Neural cell (in vitro differentiated cells): ENCODE data around the gene ITGB1. TPM values are rescaled to one million over a fixed set of nuclear protein-coding genes. Genes with fewer than 3 reads are reported as not detected.

Experiments
- H2AFZ ChIP-seq: fragments of 200-600, 300-800 bp; sonication (generic), shearing (Covaris generic); 2 replicates; pipeline ENCODE4 v1.6.0; 2014; ENCODE audit warnings: low read depth, mild to moderate bottlenecking, antibody characterized with exemption, low read length, moderate library complexity
- H3F3A ChIP-seq: fragments of 200-600 bp; shearing (Covaris generic); 2 replicates; pipeline ENCODE4 v1.6.1; 2016; ENCODE audit warnings: mild to moderate bottlenecking, moderate library complexity, mixed read lengths, antibody characterized with exemption, low read length; ENCODE audit not compliant: insufficient read depth, poor library complexity, severe bottlenecking
- H3K27ac ChIP-seq: fragments of 200-600, 300-800 bp; sonication (generic), shearing (Covaris generic); 2 replicates; pipeline ENCODE4 v1.5.1; 2014; ENCODE audit warnings: mild to moderate bottlenecking, low read length, moderate library complexity
- H3K27me3 ChIP-seq: fragments of 300-800, 200-600 bp; sonication (generic), shearing (Covaris generic); 2 replicates; pipeline ENCODE4 v1.6.0; 2014; ENCODE audit warnings: mild to moderate bottlenecking, low read depth, low read length, moderate library complexity; ENCODE audit not compliant: insufficient read depth
- H3K36me3 ChIP-seq: fragments of 300-800, 200-600 bp; sonication (generic), shearing (Covaris generic); 2 replicates; pipeline ENCODE4 v1.5.1; 2014; ENCODE audit warnings: mild to moderate bottlenecking, antibody characterized with exemption, low read length, moderate library complexity; ENCODE audit not compliant: insufficient read depth
- H3K4me2 ChIP-seq: fragments of 300-800, 200-600 bp; sonication (generic), shearing (Covaris generic); 2 replicates; pipeline ENCODE4 v1.6.0; 2014; ENCODE audit warnings: mild to moderate bottlenecking, low read length
- H3K4me3 ChIP-seq: fragments of 300-800, 200-600 bp; sonication (generic), shearing (Covaris generic); 2 replicates; pipeline ENCODE4 v1.5.1; 2014; ENCODE audit warnings: mild to moderate bottlenecking, low read length, moderate library complexity
- H3K79me2 ChIP-seq: fragments of 200-600 bp; shearing (Covaris generic); replicated peaks from 2 replicates; pipeline ENCODE4 v1.6.0; 2014; ENCODE audit warnings: mild to moderate bottlenecking, low read length, moderate library complexity; ENCODE audit not compliant: insufficient read depth
- H3K9ac ChIP-seq: fragments of 300-800, 200-600 bp; sonication (generic), shearing (Covaris generic); 2 replicates; pipeline ENCODE4 v1.6.1; 2016; ENCODE audit warnings: mild to moderate bottlenecking, low read length, mixed read lengths
- H3K9me2 ChIP-seq: fragments of 200-600 bp; shearing (Covaris generic); 2 replicates; pipeline ENCODE4 v1.6.1; 2016; ENCODE audit warnings: mild to moderate bottlenecking, low read length, mixed read lengths; ENCODE audit not compliant: insufficient read depth
- H3K9me3 ChIP-seq: fragments of 200-600, 300-800 bp; sonication (generic), shearing (Covaris generic); 2 replicates; pipeline ENCODE4 v1.6.1; 2016; ENCODE audit warnings: mild to moderate bottlenecking, mixed run types, low read length, moderate library complexity, mixed read lengths
- H4K20me1 ChIP-seq: fragments of 200-600 bp; shearing (Covaris generic); 2 replicates; pipeline ENCODE4 v1.6.1; 2016; ENCODE audit warnings: mild to moderate bottlenecking, mixed run types; ENCODE audit not compliant: insufficient read depth
- EP300 ChIP-seq: fragments of 450-650 bp; conservative IDR thresholded peaks from 2 replicates; pipeline ENCODE4 v1.6.1; 2014; ENCODE audit warnings: antibody characterized with exemption, mild to moderate bottlenecking, moderate library complexity; ENCODE audit not compliant: poor library complexity, severe bottlenecking
- EZH2 ChIP-seq: fragments of 200-600, 300-800 bp; shearing (Covaris generic), sonication (generic); IDR thresholded peaks from 2 replicates; pipeline ENCODE4 v1.6.1; 2014; ENCODE audit warnings: antibody characterized with exemption, low read length, borderline replicate concordance, mild to moderate bottlenecking; ENCODE audit not compliant: insufficient read depth, poor library complexity, severe bottlenecking
- MXI1 ChIP-seq: fragments of 450-650 bp; conservative IDR thresholded peaks from 2 replicates; pipeline ENCODE4 v1.6.1; 2014; ENCODE audit warnings: antibody characterized with exemption, mild to moderate bottlenecking; ENCODE audit not compliant: poor library complexity, severe bottlenecking
- POLR2AphosphoS5 ChIP-seq: IDR thresholded peaks from 2 replicates; pipeline ENCODE4 v1.6.1; 2012
- RAD21 ChIP-seq: fragments of 450-650 bp; conservative IDR thresholded peaks from 2 replicates; pipeline ENCODE4 v1.6.1; 2014; ENCODE audit warnings: antibody characterized with exemption, mild to moderate bottlenecking, moderate library complexity
- SMC3 ChIP-seq: fragments of 450-650 bp; conservative IDR thresholded peaks from 2 replicates; pipeline ENCODE4 v1.6.1; 2014; ENCODE audit warnings: antibody characterized with exemption, mild to moderate bottlenecking, moderate library complexity; ENCODE audit not compliant: poor library complexity
- TAF1 ChIP-seq: IDR thresholded peaks from 2 replicates; pipeline ENCODE4 v1.6.1; 2012; ENCODE audit warnings: low read depth
- polyA plus RNA-seq: library from polyadenylated mRNA; depleted of rRNA; stranded (reverse); fragments of >200 nt; gene quantifications from 2 replicates; pipeline ENCODE4 v1.2.3, GENCODE V29; 2014
- TF ChIP-seq, protein P1 (sequence below): fragments of 450-650 bp; IDR thresholded peaks from 2 replicates; pipeline ENCODE4 v1.5.1; 2014; ENCODE audit warnings: antibody characterized with exemption, mild to moderate bottlenecking, moderate library complexity; ENCODE audit not compliant: poor library complexity, severe bottlenecking
- TF ChIP-seq, protein P2 (sequence below): IDR thresholded peaks from 2 replicates; pipeline ENCODE4 v1.6.1; 2012; ENCODE audit warnings: borderline replicate concordance

The ITGB1 gene
- polyA plus RNA-seq, 1 donor from 2014 or later: 62.4 TPM

DNA sequence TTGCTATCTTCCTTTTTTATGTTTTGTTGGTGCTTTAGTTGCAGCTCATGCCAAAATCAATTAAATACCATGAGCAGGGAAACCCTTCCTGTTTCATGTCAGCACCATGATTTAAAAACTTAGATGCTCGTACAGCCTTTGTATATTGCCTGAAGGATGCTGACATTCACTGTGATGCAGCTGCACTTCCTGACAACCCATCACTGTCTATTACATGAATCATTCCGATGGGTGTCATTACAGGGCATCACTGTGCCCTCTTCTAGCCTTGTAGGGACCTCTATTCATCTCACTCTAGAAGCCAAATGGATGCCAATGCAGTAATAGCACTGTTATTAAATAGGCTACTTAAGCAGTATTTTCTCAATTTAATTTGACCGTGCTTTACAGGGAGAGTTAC, 18.3 kb upstream of the ITGB1 start:
- no peak overlapping the region for H3K9ac ChIP-seq
- no peaks in the 10 kb centered on the region for H3F3A ChIP-seq
- no peaks in the 10 kb centered on the region for H4K20me1 ChIP-seq
- no peaks in the 10 kb centered on the region for H3K27me3 ChIP-seq
- H3K4me2 ChIP-seq: no peak overlapping the region
- H2AFZ ChIP-seq: no peak overlapping the region
- no peak overlapping the region for H3K4me3 ChIP-seq
- TF ChIP-seq, protein P1, sequence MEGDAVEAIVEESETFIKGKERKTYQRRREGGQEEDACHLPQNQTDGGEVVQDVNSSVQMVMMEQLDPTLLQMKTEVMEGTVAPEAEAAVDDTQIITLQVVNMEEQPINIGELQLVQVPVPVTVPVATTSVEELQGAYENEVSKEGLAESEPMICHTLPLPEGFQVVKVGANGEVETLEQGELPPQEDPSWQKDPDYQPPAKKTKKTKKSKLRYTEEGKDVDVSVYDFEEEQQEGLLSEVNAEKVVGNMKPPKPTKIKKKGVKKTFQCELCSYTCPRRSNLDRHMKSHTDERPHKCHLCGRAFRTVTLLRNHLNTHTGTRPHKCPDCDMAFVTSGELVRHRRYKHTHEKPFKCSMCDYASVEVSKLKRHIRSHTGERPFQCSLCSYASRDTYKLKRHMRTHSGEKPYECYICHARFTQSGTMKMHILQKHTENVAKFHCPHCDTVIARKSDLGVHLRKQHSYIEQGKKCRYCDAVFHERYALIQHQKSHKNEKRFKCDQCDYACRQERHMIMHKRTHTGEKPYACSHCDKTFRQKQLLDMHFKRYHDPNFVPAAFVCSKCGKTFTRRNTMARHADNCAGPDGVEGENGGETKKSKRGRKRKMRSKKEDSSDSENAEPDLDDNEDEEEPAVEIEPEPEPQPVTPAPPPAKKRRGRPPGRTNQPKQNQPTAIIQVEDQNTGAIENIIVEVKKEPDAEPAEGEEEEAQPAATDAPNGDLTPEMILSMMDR: no peak
- no peak for TF ChIP-seq MXI1
- peak; percentile 23 for TF ChIP-seq POLR2AphosphoS5
- TF ChIP-seq SMC3: no peak
- no peak for TF ChIP-seq RAD21
- no peak for TF ChIP-seq TAF1
- no peak for TF ChIP-seq EZH2
- TF ChIP-seq, protein P2, sequence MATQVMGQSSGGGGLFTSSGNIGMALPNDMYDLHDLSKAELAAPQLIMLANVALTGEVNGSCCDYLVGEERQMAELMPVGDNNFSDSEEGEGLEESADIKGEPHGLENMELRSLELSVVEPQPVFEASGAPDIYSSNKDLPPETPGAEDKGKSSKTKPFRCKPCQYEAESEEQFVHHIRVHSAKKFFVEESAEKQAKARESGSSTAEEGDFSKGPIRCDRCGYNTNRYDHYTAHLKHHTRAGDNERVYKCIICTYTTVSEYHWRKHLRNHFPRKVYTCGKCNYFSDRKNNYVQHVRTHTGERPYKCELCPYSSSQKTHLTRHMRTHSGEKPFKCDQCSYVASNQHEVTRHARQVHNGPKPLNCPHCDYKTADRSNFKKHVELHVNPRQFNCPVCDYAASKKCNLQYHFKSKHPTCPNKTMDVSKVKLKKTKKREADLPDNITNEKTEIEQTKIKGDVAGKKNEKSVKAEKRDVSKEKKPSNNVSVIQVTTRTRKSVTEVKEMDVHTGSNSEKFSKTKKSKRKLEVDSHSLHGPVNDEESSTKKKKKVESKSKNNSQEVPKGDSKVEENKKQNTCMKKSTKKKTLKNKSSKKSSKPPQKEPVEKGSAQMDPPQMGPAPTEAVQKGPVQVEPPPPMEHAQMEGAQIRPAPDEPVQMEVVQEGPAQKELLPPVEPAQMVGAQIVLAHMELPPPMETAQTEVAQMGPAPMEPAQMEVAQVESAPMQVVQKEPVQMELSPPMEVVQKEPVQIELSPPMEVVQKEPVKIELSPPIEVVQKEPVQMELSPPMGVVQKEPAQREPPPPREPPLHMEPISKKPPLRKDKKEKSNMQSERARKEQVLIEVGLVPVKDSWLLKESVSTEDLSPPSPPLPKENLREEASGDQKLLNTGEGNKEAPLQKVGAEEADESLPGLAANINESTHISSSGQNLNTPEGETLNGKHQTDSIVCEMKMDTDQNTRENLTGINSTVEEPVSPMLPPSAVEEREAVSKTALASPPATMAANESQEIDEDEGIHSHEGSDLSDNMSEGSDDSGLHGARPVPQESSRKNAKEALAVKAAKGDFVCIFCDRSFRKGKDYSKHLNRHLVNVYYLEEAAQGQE: no peak
- peak; percentile 76 for TF ChIP-seq EP300
- no peaks in the 10 kb centered on the region for H3K79me2 ChIP-seq
- no peak overlapping the region for H3K27ac ChIP-seq
- H3K9me3 ChIP-seq: no peaks in the 10 kb centered on the region
- no peaks in the 10 kb centered on the region for H3K36me3 ChIP-seq
- H3K9me2 ChIP-seq: no peaks in the 10 kb centered on the region

DNA sequence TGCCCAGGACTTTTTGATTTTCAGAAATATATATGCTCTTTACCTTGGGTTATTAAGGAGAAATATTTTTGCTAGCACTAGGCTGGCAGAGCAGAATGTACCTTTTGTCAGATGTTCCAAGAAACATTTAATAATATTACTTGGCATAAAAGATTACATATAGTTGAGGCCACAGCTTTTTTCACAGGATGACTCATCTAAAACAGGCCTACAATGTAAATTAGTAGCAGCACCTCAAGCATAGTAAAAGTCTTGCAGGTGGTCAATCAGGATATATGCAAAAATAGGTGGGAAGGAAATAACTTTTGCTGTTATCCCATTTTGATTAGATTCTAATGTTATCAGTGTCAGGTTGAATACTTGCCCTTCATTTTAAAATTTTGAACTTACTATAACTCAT, 14.9 kb upstream of the ITGB1 start:
- H2AFZ ChIP-seq: no peak overlapping the region
- TF ChIP-seq SMC3: no peak
- TF ChIP-seq, protein P1: no peak
- TF ChIP-seq RAD21: no peak
- TF ChIP-seq TAF1: no peak
- TF ChIP-seq EP300: no peak
- TF ChIP-seq, protein P2: no peak
- TF ChIP-seq MXI1: no peak
- no peak for TF ChIP-seq POLR2AphosphoS5
- TF ChIP-seq EZH2: no peak
- H4K20me1 ChIP-seq: no peaks in the 10 kb centered on the region
- H3K9me3 ChIP-seq: no peaks in the 10 kb centered on the region
- H3K36me3 ChIP-seq: no peaks in the 10 kb centered on the region
- no peaks in the 10 kb centered on the region for H3K79me2 ChIP-seq
- no peaks in the 10 kb centered on the region for H3K9me2 ChIP-seq
- no peak overlapping the region for H3K4me2 ChIP-seq
- no peaks in the 10 kb centered on the region for H3K27me3 ChIP-seq
- no peak overlapping the region for H3K27ac ChIP-seq
- no peaks in the 10 kb centered on the region for H3F3A ChIP-seq
- no peak overlapping the region for H3K9ac ChIP-seq
- H3K4me3 ChIP-seq: no peak overlapping the region
